GM12874 (cell line): ENCODE measurements around the gene NKG7.

Experiments
- TF ChIP-seq, protein P1 (sequence below): IDR thresholded peaks from 2 replicates; pipeline ENCODE4 v1.5.1; 2011; ENCODE audit warnings: low read depth, mild to moderate bottlenecking, control low read depth, low read length, moderate library complexity; ENCODE audit not compliant: insufficient read depth

NKG7 gene

DNA sequence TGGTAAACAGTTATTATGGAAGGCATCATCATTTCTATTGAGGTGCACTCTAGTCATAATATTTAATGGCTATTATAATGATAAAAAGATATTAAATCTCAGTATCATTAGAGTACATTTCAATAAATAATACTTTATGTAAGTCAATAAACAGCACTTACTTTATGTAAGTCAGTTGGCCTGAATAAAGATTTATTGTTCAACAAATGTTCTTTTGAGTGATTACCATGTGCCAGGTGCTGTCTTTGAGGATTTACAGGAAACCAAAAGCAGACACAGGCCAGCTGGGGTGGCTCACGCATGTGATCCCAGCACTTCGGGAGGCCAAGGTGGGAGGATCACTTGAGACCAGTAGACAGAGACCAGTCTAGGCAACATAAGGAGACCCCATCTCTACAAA, 5.0 kb upstream of the NKG7 start:
- TF ChIP-seq, protein P1, sequence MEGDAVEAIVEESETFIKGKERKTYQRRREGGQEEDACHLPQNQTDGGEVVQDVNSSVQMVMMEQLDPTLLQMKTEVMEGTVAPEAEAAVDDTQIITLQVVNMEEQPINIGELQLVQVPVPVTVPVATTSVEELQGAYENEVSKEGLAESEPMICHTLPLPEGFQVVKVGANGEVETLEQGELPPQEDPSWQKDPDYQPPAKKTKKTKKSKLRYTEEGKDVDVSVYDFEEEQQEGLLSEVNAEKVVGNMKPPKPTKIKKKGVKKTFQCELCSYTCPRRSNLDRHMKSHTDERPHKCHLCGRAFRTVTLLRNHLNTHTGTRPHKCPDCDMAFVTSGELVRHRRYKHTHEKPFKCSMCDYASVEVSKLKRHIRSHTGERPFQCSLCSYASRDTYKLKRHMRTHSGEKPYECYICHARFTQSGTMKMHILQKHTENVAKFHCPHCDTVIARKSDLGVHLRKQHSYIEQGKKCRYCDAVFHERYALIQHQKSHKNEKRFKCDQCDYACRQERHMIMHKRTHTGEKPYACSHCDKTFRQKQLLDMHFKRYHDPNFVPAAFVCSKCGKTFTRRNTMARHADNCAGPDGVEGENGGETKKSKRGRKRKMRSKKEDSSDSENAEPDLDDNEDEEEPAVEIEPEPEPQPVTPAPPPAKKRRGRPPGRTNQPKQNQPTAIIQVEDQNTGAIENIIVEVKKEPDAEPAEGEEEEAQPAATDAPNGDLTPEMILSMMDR: no peak

DNA sequence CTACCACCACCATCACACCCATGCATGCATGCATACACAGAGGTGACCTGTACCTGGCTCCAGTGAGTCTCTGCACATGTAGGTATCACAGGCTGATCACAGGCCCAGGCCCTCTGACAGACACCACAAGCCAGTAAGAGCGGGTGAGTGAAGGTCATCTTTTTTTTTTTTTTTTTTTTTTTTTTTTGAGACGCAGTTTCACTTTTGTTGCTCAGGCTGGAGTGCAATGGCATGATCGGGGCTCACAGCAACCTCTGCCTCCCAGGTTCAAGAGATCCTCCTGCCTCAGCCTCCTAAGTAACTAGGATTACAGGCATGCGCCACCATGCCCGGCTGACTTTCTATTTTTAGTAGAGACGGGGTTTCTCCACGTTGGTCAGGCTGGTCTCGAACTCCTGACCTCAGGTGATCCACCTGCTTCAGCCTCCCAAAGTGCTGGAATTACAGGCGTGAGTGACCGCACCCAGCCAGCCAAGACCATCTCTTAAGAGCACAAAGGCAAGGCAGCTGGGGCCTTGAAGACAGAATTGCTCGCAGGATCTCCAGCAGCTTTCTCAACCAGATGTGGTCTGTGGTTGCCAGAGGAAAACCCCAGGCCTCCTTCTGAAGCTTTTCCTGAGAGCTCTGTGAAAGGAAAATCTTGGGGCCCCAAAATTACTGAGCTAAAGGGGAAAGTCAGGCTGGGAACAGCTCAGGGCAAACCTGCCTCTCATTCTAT, 3.2 kb upstream of the NKG7 start:
- TF ChIP-seq, protein P1: no peak

- TF ChIP-seq, protein P1: no peak
These were observed 319 bp downstream of the NKG7 start for GRCh38 chr19:51372021-51372648.

DNA sequence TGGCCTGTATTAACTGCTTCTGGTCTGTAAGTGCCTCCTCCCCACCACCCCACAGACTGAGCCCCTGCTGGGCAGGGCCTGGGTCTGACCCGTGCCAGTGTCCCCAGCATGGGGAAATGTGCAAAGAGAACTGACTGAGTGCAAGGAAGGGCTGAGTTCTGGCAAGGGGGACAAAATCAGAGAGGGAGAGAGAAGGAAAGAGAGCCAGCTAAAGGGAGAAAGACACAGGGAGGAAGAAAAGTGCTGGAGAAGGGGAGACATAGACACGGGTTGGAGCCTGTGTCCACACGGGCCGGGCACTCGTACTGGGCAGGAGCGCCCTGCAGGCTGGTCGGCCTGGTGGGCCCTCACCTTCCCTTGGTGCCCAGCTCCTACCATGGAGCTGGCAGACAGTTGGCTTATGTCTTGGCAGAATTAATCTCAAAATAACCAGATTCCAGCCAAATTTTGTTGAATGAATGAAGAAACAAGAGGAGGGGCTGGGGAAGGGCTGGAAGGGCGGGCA, 1.2 kb downstream of the NKG7 start:
- TF ChIP-seq, protein P1: no peak

DNA sequence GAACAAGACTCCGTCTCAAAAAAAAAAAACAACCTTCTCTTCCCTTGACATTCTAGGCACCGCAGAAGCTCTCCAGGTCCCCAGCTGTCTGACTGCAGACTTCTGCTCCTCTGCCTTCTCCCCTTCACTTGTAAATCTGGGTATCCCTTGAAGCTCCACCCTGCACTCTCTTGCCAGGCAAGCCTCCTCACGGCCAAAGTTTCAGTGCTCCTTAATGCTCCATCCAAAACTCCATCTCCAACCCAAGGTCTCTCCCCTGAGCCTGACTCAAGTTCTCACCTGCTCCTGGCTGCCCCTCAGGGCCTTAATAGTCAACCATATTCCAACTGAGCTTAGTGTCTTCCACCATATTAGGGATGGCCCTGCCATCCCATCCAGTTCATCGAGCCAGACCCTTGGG, 2.2 kb downstream of the NKG7 start:
- TF ChIP-seq, protein P1: no peak

GRCh38 chr19:51368366-51369282, 3.8 kb downstream of the NKG7 start, which contains the start of gene CLDND2:
Gene CLDND2, minus strand, starts transcription at chr19:51369003. Its CDS starts 426 bp downstream, at chr19:51368577.
- TF ChIP-seq, protein P1: no peak
